Mucosa of descending colon (tissue), 3 donors: Measurements from ENCODE around the gene SYNGAP1. TPM values are rescaled to one million over a fixed set of nuclear protein-coding genes. Genes with fewer than 3 reads are reported as not detected.
"Not testable (repeated sequence)": the region's sequence is repeated elsewhere in the genome, so short reads cannot be mapped to it uniquely, and the experiment has no call there.

Experiments used
- ATAC-seq: fragments of 200-7000 bp; cut with Tn5 transposase; one replicate; pipeline ENCODE4 v1.9.1; 2020; ENCODE audit warnings: mild to moderate bottlenecking, moderate library complexity
- DNase-seq, 3 donors: peaks; one replicate each; pipeline ENCODE4 v3.0.0-alpha.2; 2020
- H3K36me3 ChIP-seq: fragments of 200-600 bp; one replicate; pipeline ENCODE4 v1.8.0; 2021; ENCODE audit warnings: low read depth, mild to moderate bottlenecking
- H3K4me1 ChIP-seq: fragments of 200-600 bp; one replicate; pipeline ENCODE4 v1.8.0; 2021; ENCODE audit warnings: low read depth, mild to moderate bottlenecking
- H3K4me3 ChIP-seq: fragments of 200-600 bp; one replicate; pipeline ENCODE4 v1.8.0; 2021; ENCODE audit warnings: mild to moderate bottlenecking
- H3K9me3 ChIP-seq: fragments of 200-600 bp; one replicate; pipeline ENCODE4 v1.8.0; 2021; ENCODE audit warnings: mild to moderate bottlenecking
- CTCF ChIP-seq: fragments of 200-600 bp; IDR thresholded peaks from one replicate; pipeline ENCODE4 v1.8.0; 2022; ENCODE audit warnings: antibody characterized with exemption, mild to moderate bottlenecking
- intact Hi-C, 2 donors: fragments of 100-400 bp; cut with DNase I in 1 of 2; cut with micrococcal nuclease in 1 of 2; formaldehyde crosslinking; loops; one replicate each; pipeline versions ENCODE4 v1.11.0 to v1.11.1; 2022; cut with DNase I, micrococcal nuclease
- total RNA-seq, 3 donors: library from RNA; stranded (reverse); fragmentation: NEBNext Ultra II Directional in 2 of 3; extraction: Animal tissue kit (Norgen Biotek cat#: 25700) in 2 of 3; gene quantifications; one replicate each; pipeline versions ENCODE4 v1.2.1 to v1.2.4, GENCODE V29; 2021 to 2023
- donor health status: DM: no; HTN: no; CAD: no; lungs with moderate emphysema.
- donor health status: DM: no; HTN: no; CAD: no.
- donor health status: DM: no; HTN: yes; CAD: no.

The SYNGAP1 gene
- total RNA-seq, 3 donors from 2014 or later = 8.1 to 39.8 (median 8.8) TPM

- ATAC-seq = no peak
- DNase-seq = no peak
Observed at GRCh38 chr6:33397541-33397940, 22.3 kb upstream of the SYNGAP1 start.

GRCh38 chr6:33398601-33399000 is 21.3 kb upstream of the SYNGAP1 start:
- peak; percentile 54 for ATAC-seq

More at GRCh38 chr6:33397541-33397940, 22.3 kb upstream of the SYNGAP1 start:
- Histone ChIP-seq H3K4me1 (peaks cover under 1% of the 10 kb centered on the region), H3K9me3 (no peaks in the 10 kb centered on the region), H3K36me3 (no peaks in the 10 kb centered on the region), H3K4me3 (no peak overlapping the region)
- no peak for TF ChIP-seq CTCF
- intact Hi-C loops = no loop called here

DNA sequence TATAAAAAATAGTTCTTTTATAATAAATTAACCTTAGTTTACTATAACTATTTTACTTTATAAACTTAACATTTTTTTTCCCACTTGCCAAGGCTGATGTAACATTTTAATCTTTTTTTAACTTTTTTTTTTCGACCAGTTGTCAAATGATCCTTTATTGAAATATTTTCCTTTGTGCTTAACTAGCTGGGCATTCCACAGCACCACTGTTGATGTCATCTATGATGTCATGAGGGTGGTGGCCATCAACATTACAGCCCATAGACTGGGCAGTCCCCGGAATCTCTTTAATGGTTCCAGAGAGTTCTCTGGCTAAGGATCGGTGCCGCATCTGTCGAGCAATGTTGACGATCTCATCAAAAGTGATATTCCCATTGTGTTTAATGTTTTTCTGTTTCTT is 20.0 kb upstream of the SYNGAP1 start:
- ATAC-seq, intact Hi-C loops, H3K4me1 ChIP-seq, H3K4me3 ChIP-seq, H3K9me3 ChIP-seq, DNase-seq, H3K36me3 ChIP-seq: not testable (repeated sequence)

More at GRCh38 chr6:33398601-33399000, 21.3 kb upstream of the SYNGAP1 start:
- DNase-seq, H3K4me3 ChIP-seq, intact Hi-C loops, H3K9me3 ChIP-seq, H3K36me3 ChIP-seq, H3K4me1 ChIP-seq: not testable (repeated sequence)

GRCh38 chr6:33404884-33405283 is 15.0 kb upstream of the SYNGAP1 start:
- Histone ChIP-seq H3K4me1 (no peaks in the 10 kb centered on the region), H3K4me3 (no peak overlapping the region), H3K36me3 (no peaks in the 10 kb centered on the region), H3K9me3 (no peaks in the 10 kb centered on the region)
- TF ChIP-seq CTCF = no peak
- intact Hi-C loops = no loop called here
- DNase-seq (no peak), ATAC-seq (no peak)

DNA sequence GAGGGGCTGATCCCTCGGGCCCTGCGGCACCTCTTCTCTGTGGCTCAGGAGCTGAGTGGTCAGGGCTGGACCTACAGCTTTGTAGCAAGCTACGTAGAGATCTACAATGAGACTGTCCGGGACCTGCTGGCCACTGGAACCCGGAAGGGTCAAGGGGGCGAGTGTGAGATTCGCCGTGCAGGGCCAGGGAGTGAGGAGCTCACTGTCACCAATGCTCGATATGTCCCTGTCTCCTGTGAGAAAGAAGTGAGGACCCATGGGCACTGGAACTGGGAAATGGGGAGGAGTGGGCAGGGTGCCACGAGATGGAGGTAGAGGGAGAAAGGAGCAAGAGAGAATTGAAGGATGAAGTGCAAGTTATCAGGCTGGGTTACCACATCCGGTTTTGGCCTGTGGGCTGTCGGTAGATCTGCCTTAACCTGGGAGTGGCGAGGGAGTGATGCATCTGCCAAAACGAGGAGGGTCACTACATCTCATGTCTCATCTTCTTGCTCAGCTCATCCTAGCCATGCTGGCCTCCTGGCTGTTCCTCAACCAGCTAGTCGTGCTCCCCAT is 14.4 kb upstream of the SYNGAP1 start:
- TF ChIP-seq CTCF = no peak
- Histone ChIP-seq H3K36me3 (no peaks in the 10 kb centered on the region), H3K4me1 (no peaks in the 10 kb centered on the region), H3K9me3 (no peaks in the 10 kb centered on the region), H3K4me3 (no peak overlapping the region)
- no peak for ATAC-seq
- intact Hi-C loops = no loop called here
- DNase-seq = no peak

DNA sequence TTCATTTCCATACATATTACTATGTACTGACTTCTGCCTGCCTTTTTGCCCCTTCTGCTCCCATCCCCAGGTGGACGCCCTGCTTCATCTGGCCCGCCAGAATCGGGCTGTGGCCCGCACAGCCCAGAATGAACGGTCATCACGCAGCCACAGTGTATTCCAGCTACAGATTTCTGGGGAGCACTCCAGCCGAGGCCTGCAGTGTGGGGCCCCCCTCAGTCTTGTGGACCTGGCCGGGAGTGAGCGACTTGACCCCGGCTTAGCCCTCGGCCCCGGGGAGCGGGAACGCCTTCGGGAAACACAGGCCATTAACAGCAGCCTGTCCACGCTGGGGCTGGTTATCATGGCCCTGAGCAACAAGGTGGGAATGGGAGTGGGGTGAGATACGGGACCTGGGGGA is 13.7 kb upstream of the SYNGAP1 start:
- no peak for ATAC-seq
- no peak for TF ChIP-seq CTCF
- no peaks in the 10 kb centered on the region for H3K4me1 ChIP-seq
- H3K36me3 ChIP-seq = no peaks in the 10 kb centered on the region
- H3K4me3 ChIP-seq = no peak overlapping the region
- H3K9me3 ChIP-seq = no peaks in the 10 kb centered on the region
- DNase-seq = no peak
- intact Hi-C loops = no loop called here
